ENCODE measurements around the gene ERC2.

The ERC2 gene

DNA sequence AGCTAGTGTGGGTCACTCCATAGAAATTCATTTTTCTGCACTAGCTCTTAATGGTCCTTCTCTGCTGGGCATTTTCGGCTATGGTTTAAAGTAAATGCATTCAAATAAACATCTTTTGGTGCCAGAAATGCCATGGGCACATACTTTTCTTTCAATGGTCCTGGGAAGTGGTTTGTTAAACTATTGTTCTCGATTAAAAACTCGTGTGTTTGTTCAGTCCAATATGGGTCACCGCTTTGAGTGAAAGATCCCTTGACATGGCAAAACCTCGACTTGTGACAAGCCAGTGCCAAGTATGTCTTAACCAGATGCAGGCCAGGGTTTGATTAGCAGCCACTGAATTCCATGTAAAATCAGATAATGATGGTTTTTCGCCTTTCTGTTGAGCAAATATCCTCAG, 649.3 kb downstream of the ERC2 start:
- Mint-ChIP-seq H3K36me3 (no peaks in the 10 kb centered on the region), H3K27ac (no peak overlapping the region), H3K9me3 (no peaks in the 10 kb centered on the region), H3K4me3 (no peak overlapping the region), H3K4me1 (no peaks in the 10 kb centered on the region)
- DNase-seq (ENCODE audit: low spot score in 2 of 2) (no peak), ATAC-seq (no peak)

DNA sequence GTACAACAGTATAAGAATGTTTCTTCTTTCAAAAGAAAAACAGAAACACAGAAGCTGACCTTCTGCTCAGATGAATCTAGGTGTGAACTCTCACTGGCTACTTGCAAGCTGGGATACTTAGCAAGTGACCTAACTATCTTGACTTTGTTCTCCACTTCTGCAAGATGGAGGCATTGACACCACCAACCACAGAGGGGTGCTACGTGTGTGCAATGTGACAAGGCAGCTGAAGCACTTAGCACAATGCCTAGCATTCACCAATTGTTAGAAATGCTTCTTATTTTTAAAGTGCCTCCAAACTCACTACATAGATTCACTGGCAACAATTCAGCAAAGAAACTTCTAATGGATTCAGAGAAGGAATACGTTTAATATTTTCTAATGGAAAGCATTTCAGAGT, 649.8 kb downstream of the ERC2 start:
- no peaks in the 10 kb centered on the region for H3K9me3 Mint-ChIP-seq
- DNase-seq (ENCODE audit: low spot score in 2 of 2): no peak
- no peaks in the 10 kb centered on the region for H3K4me1 Mint-ChIP-seq
- no peak for ATAC-seq
- H3K36me3 Mint-ChIP-seq: no peaks in the 10 kb centered on the region
- no peak overlapping the region for H3K4me3 Mint-ChIP-seq
- no peak overlapping the region for H3K27ac Mint-ChIP-seq

DNA sequence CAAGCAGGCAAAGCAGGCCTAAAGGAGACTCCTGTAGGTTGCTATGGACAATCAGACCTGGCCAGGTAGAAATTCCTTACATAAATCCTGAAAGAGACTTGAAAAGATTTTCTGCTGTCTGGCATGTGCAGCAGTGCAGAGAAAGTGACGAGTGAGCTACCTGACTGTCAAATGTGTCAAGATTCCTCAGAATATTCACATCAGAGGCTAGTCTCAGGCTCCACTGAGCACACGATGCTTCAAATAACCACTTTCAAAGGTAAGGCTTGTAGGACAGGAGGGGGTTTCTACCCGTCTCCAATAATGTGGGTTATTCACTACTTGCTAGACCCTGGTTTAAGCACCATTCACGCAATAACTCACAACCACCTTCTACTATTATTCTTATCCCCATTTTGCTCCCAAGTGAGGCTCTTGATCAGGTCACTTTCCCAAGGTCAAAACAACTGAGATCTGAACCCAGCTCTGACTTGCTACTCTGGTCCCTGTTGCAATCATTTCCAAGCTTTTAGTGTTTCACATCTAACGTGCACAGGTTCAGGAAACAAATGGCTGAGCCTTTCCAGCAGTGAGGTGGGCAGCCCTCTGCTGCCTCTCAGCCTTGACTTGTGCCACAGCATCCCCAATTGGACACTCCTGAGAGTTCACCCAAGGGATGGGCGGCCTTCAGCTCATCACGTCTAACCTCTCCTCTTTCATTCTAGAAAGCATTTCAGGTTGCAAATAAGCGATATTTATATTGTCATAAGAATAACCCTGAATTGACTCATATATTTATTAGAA, 651.3 kb downstream of the ERC2 start:
- DNase-seq (ENCODE audit: low spot score in 2 of 2): no peak

DNA sequence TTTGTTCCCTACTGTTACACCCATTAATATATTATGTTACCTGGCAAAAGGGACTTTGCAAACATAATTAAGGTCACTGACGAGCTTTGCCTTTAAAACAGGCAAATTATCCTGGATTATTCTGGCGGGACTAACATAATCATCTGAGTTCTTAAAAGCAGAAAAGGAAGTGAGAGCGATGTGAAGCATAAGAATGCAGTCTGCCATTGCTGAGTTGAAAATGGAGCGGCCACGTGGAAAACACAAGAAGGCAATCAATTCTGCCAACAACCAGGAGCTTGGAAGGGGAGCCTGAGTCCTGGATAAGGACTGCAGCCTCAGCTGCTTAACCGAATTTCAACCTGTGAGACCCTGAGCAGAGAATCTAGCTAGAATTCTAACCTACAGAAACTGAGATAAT, 653.0 kb downstream of the ERC2 start:
- H3K27ac Mint-ChIP-seq: no peak overlapping the region
- no peaks in the 10 kb centered on the region for H3K36me3 Mint-ChIP-seq
- no peak for ATAC-seq
- DNase-seq (ENCODE audit: low spot score in 2 of 2): no peak
- H3K9me3 Mint-ChIP-seq: no peaks in the 10 kb centered on the region
- H3K4me1 Mint-ChIP-seq: no peaks in the 10 kb centered on the region
- H3K4me3 Mint-ChIP-seq: no peak overlapping the region

More for the DNA sequence above, 651.3 kb downstream of the ERC2 start:
- Mint-ChIP-seq H3K9me3 (no peaks in the 10 kb centered on the region), H3K36me3 (no peaks in the 10 kb centered on the region), H3K4me3 (no peak overlapping the region), H3K27ac (no peak overlapping the region), H3K4me1 (no peaks in the 10 kb centered on the region)
- no peak for ATAC-seq

DNA sequence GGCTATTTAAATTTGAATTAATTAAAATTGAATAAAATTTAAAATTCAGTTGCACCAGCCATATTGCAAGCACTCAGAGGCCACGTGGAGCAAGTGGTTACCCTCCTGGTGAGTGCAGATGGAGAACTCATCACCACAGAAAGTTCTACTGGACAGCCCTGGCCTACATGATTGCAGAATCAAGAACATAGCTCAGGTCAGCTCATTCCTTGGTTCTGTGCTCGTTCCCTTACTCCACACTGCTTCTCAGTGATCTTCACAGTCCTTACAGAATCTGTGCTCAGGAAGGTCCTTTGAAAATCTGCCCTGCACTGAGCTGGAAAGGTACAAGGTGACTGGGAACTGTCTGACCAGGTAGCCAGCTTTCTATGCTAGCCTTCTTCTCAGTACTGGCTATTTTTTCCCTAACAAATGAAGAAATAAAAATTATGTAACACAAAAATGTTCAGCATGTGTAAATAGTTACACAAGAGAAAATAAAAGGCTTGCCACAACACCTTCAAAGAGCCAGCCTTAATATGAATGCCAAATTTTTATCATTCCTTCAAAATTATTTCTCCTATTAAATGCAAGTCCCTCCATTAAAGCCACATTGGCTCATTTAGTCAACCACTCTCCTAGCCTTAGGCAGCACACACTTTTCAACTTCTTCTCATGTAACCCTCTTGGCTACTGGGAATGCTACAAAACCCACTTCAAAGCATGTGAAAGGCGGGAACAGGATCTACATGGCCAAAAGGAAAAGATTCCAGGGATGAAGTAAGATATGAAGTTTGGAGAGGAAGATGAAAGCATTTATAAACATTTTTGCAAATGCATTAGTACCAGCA, 654.8 kb downstream of the ERC2 start:
- H3K4me1 Mint-ChIP-seq: no peaks in the 10 kb centered on the region
- DNase-seq (ENCODE audit: low spot score in 2 of 2) (no peak), ATAC-seq (no peak)
- no peak overlapping the region for H3K4me3 Mint-ChIP-seq
- H3K36me3 Mint-ChIP-seq: no peaks in the 10 kb centered on the region
- no peak overlapping the region for H3K27ac Mint-ChIP-seq
- H3K9me3 Mint-ChIP-seq: no peaks in the 10 kb centered on the region

DNA sequence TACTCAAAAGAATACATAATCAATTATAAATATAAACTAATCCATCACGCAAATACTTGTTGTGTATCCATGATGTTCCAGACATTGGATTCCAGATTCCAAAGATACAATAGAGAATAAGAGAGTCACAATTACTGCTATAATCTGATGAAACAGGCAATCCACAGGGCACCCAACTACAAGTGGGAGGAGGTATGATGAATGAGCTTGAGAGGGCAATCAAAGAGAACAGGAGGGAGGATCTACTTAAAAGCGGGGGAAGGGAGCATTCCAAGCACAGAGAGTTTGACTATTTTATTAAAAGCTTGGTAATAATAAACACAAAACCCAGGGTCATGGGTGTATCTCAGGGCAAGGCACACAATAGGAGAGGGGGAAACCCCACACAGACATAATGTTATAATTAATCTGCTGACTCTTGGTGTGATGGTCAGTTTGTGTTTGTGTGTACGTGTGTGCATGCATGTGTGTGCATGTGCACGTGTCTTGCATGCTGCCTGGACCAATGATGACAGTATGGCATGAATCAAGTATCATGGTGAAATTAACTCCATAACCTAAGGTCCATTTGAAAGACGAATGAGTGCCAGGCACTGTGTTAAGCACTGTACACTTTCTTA, 655.8 kb downstream of the ERC2 start:
- no peaks in the 10 kb centered on the region for H3K4me1 Mint-ChIP-seq
- no peaks in the 10 kb centered on the region for H3K36me3 Mint-ChIP-seq
- H3K9me3 Mint-ChIP-seq: no peaks in the 10 kb centered on the region
- H3K4me3 Mint-ChIP-seq: no peak overlapping the region
- no peak for DNase-seq (ENCODE audit: low spot score in 2 of 2)
- ATAC-seq: no peak
- H3K27ac Mint-ChIP-seq: no peak overlapping the region

DNA sequence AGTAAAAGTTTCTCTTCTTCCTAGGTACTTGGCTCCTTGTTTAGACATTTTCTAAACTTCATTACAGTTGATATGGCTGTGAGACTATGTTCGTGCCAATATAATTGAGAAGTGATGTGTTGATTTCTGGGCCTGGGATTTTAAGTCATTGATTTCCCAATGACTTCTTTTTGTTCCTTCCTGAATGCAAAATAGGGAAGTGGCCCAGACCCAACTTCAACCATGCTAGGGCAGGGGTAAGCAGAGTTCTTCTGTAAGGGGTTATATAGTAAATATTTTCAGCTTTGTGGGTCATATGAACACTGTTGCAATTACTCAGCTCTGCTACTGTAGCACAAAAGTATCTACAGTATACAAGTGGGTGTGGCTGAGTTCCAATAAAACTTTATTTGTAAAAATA, 661.1 kb downstream of the ERC2 start:
- H3K36me3 Mint-ChIP-seq: no peaks in the 10 kb centered on the region
- DNase-seq (ENCODE audit: low spot score in 2 of 2) (no peak), ATAC-seq (no peak)
- no peaks in the 10 kb centered on the region for H3K4me1 Mint-ChIP-seq
- H3K27ac Mint-ChIP-seq: no peak overlapping the region
- no peak overlapping the region for H3K4me3 Mint-ChIP-seq
- H3K9me3 Mint-ChIP-seq: peaks cover 5% of the 10 kb centered on the region

DNA sequence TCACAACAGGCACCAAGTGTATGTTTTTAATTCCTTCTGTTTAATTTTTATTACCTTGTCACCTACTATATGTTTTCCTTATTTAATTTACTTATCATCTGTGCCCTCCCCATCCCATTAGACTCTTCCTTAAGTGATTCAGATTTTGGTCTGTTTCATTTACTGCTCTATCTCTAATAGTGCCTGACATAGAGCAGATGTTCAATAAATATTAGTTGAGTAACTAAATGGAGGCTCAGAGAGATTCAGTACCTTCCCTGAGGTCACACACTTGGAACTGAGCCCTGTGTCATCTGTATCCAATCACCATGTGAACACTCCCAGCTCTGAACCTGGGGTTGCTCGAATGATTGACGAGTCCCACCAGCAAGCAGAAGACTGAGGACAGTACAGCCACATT, 663.1 kb downstream of the ERC2 start:
- Mint-ChIP-seq H3K36me3 (no peaks in the 10 kb centered on the region), H3K4me3 (no peak overlapping the region), H3K27ac (no peak overlapping the region), H3K9me3 (peaks cover 5% of the 10 kb centered on the region), H3K4me1 (no peaks in the 10 kb centered on the region)
- DNase-seq (ENCODE audit: low spot score in 2 of 2) (no peak), ATAC-seq (no peak)

DNA sequence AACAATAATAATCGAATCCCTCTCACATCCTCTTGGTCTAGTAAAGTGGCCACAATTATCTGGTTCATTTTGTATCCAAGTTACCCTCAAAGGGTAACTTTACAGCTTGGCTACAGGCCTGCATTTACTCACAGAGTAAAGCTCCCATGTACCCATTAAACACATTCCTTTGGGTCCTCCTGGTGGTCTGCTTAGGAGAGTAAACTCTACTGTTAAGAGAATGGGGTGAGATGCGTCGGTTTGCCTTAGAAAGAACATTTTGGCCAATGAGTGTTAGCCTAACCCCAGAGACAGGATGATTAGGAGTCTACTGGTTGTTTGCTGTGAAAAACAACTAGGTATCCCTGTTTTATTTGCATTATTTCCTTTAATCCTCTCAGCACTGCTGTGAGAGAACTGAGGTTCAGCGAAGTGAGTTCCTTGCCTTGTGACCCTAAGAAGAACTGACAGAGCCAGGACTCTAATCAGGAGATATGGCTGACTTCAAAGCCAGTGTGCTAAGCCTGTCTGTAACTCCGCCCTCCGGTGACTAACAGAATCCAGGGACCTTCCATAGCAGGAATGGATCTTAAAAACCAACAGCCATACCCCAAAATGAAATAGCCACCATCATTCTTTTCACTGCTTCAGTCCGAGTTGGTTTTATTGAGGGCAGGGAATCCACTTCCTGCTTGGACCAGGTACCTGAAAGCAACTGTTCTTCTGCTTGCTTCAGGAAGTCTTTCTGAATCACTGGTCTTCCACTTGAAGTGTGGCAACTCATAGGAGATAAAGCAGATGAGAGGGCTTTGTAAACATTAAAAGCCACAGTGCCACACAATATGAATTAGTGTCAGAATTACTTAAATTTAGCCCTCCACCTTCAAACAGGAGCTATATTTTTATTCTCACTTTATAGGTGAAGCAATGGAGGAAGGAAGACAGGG, 663.8 kb downstream of the ERC2 start:
- Mint-ChIP-seq H3K27ac (no peak overlapping the region), H3K9me3 (peaks cover 5% of the 10 kb centered on the region), H3K4me3 (no peak overlapping the region), H3K36me3 (no peaks in the 10 kb centered on the region), H3K4me1 (no peaks in the 10 kb centered on the region)
- DNase-seq (ENCODE audit: low spot score in 2 of 2) (no peak), ATAC-seq (no peak)

DNA sequence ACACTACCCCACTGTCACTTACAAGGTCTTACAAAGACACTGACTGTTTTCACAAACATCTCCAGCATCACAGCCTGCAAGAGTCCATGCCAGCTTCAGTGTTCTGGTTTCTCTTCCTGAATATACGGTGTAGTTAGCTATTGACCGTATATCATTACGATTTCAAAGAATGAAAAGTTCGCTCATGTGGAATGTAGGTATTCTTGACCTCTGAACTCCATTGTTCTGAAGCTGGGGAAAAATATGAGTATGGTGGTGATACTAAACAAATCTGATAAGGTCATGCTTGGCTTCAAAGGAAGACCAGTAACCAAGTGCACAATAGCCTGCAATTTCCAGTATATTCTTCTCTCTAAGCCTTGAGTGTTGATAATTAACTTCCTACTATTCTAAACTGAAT, 665.5 kb downstream of the ERC2 start:
- Mint-ChIP-seq H3K4me1 (no peaks in the 10 kb centered on the region), H3K9me3 (peaks cover 7% of the 10 kb centered on the region), H3K27ac (no peak overlapping the region), H3K4me3 (no peak overlapping the region), H3K36me3 (no peaks in the 10 kb centered on the region)
- ATAC-seq (no peak), DNase-seq (ENCODE audit: low spot score in 2 of 2) (no peak)

DNA sequence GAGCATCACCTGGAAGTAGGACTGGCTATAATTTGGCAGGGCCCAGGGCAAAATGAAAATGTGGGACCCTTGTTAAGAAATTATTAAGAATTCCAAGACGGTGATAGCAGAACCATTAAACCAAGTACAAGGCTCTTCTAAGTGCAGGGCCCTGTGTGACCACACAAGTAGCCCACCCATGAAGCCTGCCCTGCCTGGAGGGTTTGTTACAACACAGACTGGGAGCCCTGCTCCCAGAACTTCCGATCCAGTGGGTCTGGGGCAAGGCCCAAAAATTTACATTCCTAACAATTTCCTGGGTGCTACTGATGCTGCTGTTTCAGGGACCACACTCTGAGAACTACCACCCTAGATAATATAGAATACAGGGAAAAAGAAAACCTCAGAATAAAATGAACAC, 666.6 kb downstream of the ERC2 start:
- DNase-seq (ENCODE audit: low spot score in 2 of 2) (no peak), ATAC-seq (no peak)
- H3K9me3 Mint-ChIP-seq: peaks cover 10% of the 10 kb centered on the region
- no peak overlapping the region for H3K27ac Mint-ChIP-seq
- H3K4me3 Mint-ChIP-seq: no peak overlapping the region
- H3K36me3 Mint-ChIP-seq: no peaks in the 10 kb centered on the region
- H3K4me1 Mint-ChIP-seq: no peaks in the 10 kb centered on the region

DNA sequence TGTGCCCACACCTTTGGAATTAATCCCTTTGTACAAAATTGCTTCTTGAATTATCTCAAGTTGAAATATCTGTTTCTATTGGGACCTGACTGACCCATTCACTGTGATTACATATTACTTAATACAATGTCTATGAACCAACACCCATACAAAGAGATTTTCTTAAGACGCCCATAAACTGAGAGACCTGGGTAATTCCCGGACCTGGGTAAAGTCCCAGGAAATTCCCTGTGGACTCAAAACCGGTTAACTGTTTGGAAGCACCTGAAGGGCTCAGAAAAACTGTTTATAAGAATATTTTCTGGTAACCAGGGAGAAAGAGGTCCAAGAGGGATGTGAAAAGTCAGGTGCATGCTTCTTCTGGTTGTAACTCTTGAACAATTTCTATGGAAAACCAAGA, 667.2 kb downstream of the ERC2 start:
- H3K4me3 Mint-ChIP-seq: no peak overlapping the region
- no peak overlapping the region for H3K27ac Mint-ChIP-seq
- ATAC-seq (no peak), DNase-seq (ENCODE audit: low spot score in 2 of 2) (no peak)
- peaks cover 7% of the 10 kb centered on the region for H3K9me3 Mint-ChIP-seq
- no peaks in the 10 kb centered on the region for H3K4me1 Mint-ChIP-seq
- H3K36me3 Mint-ChIP-seq: no peaks in the 10 kb centered on the region

DNA sequence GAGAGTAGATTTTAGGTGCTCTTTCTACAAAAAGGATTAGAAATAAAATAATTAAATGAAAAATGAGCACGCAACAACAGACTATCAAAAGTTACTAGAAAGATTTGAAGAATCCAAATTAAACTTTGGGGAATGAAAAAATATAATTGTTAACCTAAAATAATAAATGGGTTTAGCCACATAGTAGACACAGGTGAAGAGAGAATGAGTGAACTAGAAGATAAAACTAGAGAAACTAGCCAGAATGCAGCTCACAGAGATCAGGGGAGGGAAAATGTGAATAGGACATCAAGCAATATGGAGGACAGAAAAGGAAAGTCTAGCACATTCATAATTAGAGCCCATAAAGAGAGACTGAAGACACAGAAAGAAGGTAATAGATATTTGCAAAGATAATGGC, 670.5 kb downstream of the ERC2 start:
- peaks cover 5% of the 10 kb centered on the region for H3K9me3 Mint-ChIP-seq
- no peaks in the 10 kb centered on the region for H3K36me3 Mint-ChIP-seq
- DNase-seq (ENCODE audit: low spot score in 2 of 2): no peak
- no peak overlapping the region for H3K27ac Mint-ChIP-seq
- no peak for ATAC-seq
- no peak overlapping the region for H3K4me3 Mint-ChIP-seq
- no peaks in the 10 kb centered on the region for H3K4me1 Mint-ChIP-seq

DNA sequence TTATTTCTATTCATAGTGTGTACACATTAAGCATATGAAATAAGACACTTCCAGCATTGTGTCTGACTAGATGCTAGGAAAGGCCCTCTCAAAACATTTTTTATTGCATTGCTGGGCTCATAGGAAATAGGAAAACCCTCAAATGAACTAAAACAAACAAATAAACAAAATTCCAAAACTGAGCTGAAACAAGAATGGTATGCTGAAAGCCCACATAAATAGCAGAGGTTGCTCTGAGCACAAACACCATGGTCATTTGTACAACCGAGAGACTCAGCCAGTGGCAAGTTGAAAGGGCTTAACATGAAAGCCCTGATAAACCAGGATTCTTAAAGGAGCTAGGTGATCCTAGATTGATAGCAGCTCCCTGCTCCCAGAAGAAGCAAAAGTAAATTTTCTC, 671.2 kb downstream of the ERC2 start:
- DNase-seq (ENCODE audit: low spot score in 2 of 2): no peak
- ATAC-seq: no peak
- H3K9me3 Mint-ChIP-seq: peaks cover 5% of the 10 kb centered on the region
- H3K36me3 Mint-ChIP-seq: no peaks in the 10 kb centered on the region
- no peaks in the 10 kb centered on the region for H3K4me1 Mint-ChIP-seq
- H3K27ac Mint-ChIP-seq: no peak overlapping the region
- H3K4me3 Mint-ChIP-seq: no peak overlapping the region

DNA sequence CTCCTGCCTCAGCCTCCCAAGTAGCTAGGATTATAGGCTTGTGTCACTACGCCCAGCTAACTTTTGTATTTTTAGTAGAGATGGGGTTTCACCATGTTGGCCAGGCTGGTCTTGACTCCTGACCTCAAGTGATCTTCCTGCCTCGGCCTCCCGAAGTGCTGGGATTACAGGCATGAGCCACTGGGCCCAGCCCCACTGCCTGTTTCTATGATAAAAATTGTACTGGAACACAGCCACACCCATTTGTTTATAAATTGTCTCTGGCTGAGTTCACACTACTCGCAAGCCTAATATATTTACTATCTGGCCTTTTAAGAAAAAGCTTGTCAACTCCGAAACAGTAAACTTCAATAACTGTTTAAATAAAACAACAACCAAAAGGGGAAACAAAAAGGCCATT, 671.7 kb downstream of the ERC2 start:
- Mint-ChIP-seq H3K27ac (no peak overlapping the region), H3K4me3 (no peak overlapping the region), H3K36me3 (no peaks in the 10 kb centered on the region), H3K9me3 (peaks cover 5% of the 10 kb centered on the region), H3K4me1 (no peaks in the 10 kb centered on the region)
- no peak for DNase-seq (ENCODE audit: low spot score in 2 of 2)
- ATAC-seq: no peak

Data from stimulated activated effector memory CD8-positive, alpha-beta T cell treated with anti-CD3 and anti-CD28 coated beads, Interleukin-12 subunit alpha, Interleukin-12 subunit beta, amount 100 ng/mL, for 72 hours (primary cell).